ENCODE data around the gene GRID2. TPM values are rescaled to one million over a fixed set of nuclear protein-coding genes. Genes with fewer than 3 reads are reported as not detected.

GRID2 gene
- total and polyA plus RNA-seq, 10 of the 15 experiments (the other 5 are each of a cell fraction or from before 2014, with no cell fraction given) = not detected

DNA sequence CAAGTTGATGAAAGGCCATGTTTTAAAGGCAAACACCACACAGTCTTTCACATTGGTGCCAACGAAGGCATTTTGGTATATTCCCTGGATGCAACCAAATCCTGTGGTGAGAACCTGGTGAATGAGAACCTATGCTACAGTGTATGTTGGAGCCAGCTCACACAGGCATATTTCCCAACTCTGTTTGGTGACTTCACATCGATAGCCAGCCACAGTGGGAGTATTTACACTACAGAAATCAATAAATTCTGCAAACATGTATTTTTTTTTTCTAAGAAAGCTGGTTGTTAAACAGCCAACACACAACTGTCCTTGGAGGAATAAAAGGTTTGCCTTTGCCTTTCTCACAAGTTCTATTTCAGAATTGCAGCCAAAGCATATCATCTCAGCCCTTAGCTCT lies 691.0 kb downstream of the GRID2 start:
- Histone ChIP-seq H3K27me3 (replicated peaks in 1 of 2; ENCODE audit: control insufficient read depth in 2 of 2, insufficient read depth in 2 of 2, low read length in 1 of 2) (no peaks in the 10 kb centered on the region), H3K27ac (ENCODE audit: control insufficient read depth, insufficient read depth) (no peak overlapping the region), H2AFZ (ENCODE audit: control insufficient read depth, low read depth, low read length) (no peak overlapping the region), H3K79me2 (ENCODE audit: control insufficient read depth, insufficient read depth, low read length) (no peaks in the 10 kb centered on the region), H3K4me1 (ENCODE audit: control insufficient read depth, insufficient read depth, low read length) (no peaks in the 10 kb centered on the region), H3K4me2 (ENCODE audit: control insufficient read depth, insufficient read depth) (no peak overlapping the region), H3K9me3 (replicated peaks; ENCODE audit: control insufficient read depth, insufficient read depth, low read length) (no peaks in the 10 kb centered on the region), H3K4me3 (no peak overlapping the region), H3K9ac (ENCODE audit: control insufficient read depth, insufficient read depth, low read length) (no peak overlapping the region), H4K20me1 (ENCODE audit: control insufficient read depth, insufficient read depth) (no peaks in the 10 kb centered on the region), H3K36me3 (ENCODE audit: control insufficient read depth in 2 of 2, insufficient read depth in 2 of 2, low read length in 1 of 2) (no peaks in the 10 kb centered on the region)
- ChIA-PET CTCF (no interaction called here), RAD21 (ENCODE audit: unreplicated experiment) (no interaction called here), SMC1A (ENCODE audit: uncharacterized antibody, unreplicated experiment) (no interaction called here), POLR2A (no interaction called here)
- DNase-seq (ENCODE audit: low read depth, low spot score) = no peak
- WGBS (ENCODE audit: insufficient coverage, insufficient replicate concordance, low lambda C conversion rate, missing lambda C conversion rate) = 0% methylated on average over 2 of the region's 2 CpGs
- no TSS peak for BruUV-seq (replicated peaks)
- ATAC-seq = no peak
- intact Hi-C loops (cut with micrococcal nuclease; ENCODE audit: unreplicated experiment) (no loop called here), in situ Hi-C loops (cut with MboI) (no loop called here)
- FAIRE-seq = no peak
- TF ChIP-seq, protein P1, sequence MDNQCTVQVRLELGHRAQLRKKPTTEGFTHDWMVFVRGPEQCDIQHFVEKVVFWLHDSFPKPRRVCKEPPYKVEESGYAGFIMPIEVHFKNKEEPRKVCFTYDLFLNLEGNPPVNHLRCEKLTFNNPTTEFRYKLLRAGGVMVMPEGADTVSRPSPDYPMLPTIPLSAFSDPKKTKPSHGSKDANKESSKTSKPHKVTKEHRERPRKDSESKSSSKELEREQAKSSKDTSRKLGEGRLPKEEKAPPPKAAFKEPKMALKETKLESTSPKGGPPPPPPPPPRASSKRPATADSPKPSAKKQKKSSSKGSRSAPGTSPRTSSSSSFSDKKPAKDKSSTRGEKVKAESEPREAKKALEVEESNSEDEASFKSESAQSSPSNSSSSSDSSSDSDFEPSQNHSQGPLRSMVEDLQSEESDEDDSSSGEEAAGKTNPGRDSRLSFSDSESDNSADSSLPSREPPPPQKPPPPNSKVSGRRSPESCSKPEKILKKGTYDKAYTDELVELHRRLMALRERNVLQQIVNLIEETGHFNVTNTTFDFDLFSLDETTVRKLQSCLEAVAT (IDR thresholded peaks at IDR 0.05) = no peak
- TF ChIP-seq POLR2A (IDR thresholded peaks at IDR 0.05; ENCODE audit: low read depth, low read length) (no peak), POU2F2 (IDR thresholded peaks at IDR 0.05; ENCODE audit: borderline replicate concordance, low read depth, low read length) (no peak), FOXM1 (IDR thresholded peaks at IDR 0.05; ENCODE audit: low read depth, low read length) (no peak), SPI1 (IDR thresholded peaks at IDR 0.05; ENCODE audit: borderline replicate concordance, insufficient read depth, low read depth, low read length) (no peak), ATF7 (IDR thresholded peaks at IDR 0.05; ENCODE audit: low read depth) (no peak), GABPA (IDR thresholded peaks at IDR 0.05; ENCODE audit: low read depth) (no peak), NR2F1 (conservative IDR thresholded peaks at IDR 0.05) (no peak), EED (IDR thresholded peaks at IDR 0.05; ENCODE audit: low read depth) (no peak), CHD1 (IDR thresholded peaks at IDR 0.05; ENCODE audit: low read depth, low read length) (no peak), ZNF24 (IDR thresholded peaks at IDR 0.05) (no peak), NFXL1 (IDR thresholded peaks at IDR 0.05; ENCODE audit: borderline replicate concordance) (no peak), ZNF274 (IDR thresholded peaks at IDR 0.05; ENCODE audit: insufficient read depth, insufficient read length) (no peak), RFX5 (IDR thresholded peaks at IDR 0.05; ENCODE audit: low read depth, low read length) (no peak)
- TF ChIP-seq, protein P2, sequence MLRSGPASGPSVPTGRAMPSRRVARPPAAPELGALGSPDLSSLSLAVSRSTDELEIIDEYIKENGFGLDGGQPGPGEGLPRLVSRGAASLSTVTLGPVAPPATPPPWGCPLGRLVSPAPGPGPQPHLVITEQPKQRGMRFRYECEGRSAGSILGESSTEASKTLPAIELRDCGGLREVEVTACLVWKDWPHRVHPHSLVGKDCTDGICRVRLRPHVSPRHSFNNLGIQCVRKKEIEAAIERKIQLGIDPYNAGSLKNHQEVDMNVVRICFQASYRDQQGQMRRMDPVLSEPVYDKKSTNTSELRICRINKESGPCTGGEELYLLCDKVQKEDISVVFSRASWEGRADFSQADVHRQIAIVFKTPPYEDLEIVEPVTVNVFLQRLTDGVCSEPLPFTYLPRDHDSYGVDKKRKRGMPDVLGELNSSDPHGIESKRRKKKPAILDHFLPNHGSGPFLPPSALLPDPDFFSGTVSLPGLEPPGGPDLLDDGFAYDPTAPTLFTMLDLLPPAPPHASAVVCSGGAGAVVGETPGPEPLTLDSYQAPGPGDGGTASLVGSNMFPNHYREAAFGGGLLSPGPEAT (IDR thresholded peaks at IDR 0.05; ENCODE audit: low read depth) = no peak
- TF ChIP-seq, protein P3, sequence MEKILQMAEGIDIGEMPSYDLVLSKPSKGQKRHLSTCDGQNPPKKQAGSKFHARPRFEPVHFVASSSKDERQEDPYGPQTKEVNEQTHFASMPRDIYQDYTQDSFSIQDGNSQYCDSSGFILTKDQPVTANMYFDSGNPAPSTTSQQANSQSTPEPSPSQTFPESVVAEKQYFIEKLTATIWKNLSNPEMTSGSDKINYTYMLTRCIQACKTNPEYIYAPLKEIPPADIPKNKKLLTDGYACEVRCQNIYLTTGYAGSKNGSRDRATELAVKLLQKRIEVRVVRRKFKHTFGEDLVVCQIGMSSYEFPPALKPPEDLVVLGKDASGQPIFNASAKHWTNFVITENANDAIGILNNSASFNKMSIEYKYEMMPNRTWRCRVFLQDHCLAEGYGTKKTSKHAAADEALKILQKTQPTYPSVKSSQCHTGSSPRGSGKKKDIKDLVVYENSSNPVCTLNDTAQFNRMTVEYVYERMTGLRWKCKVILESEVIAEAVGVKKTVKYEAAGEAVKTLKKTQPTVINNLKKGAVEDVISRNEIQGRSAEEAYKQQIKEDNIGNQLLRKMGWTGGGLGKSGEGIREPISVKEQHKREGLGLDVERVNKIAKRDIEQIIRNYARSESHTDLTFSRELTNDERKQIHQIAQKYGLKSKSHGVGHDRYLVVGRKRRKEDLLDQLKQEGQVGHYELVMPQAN (conservative IDR thresholded peaks at IDR 0.05) = no peak
- TF ChIP-seq, protein P4, sequence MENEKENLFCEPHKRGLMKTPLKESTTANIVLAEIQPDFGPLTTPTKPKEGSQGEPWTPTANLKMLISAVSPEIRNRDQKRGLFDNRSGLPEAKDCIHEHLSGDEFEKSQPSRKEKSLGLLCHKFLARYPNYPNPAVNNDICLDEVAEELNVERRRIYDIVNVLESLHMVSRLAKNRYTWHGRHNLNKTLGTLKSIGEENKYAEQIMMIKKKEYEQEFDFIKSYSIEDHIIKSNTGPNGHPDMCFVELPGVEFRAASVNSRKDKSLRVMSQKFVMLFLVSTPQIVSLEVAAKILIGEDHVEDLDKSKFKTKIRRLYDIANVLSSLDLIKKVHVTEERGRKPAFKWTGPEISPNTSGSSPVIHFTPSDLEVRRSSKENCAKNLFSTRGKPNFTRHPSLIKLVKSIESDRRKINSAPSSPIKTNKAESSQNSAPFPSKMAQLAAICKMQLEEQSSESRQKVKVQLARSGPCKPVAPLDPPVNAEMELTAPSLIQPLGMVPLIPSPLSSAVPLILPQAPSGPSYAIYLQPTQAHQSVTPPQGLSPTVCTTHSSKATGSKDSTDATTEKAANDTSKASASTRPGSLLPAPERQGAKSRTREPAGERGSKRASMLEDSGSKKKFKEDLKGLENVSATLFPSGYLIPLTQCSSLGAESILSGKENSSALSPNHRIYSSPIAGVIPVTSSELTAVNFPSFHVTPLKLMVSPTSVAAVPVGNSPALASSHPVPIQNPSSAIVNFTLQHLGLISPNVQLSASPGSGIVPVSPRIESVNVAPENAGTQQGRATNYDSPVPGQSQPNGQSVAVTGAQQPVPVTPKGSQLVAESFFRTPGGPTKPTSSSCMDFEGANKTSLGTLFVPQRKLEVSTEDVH (IDR thresholded peaks at IDR 0.05; ENCODE audit: low read depth, partially characterized antibody) = no peak
- TF ChIP-seq, protein P5, sequence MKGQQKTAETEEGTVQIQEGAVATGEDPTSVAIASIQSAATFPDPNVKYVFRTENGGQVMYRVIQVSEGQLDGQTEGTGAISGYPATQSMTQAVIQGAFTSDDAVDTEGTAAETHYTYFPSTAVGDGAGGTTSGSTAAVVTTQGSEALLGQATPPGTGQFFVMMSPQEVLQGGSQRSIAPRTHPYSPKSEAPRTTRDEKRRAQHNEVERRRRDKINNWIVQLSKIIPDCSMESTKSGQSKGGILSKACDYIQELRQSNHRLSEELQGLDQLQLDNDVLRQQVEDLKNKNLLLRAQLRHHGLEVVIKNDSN (IDR thresholded peaks at IDR 0.05; ENCODE audit: borderline replicate concordance, extremely low read length, insufficient read depth, low read depth, low read length) = no peak

Measured in GM12878 (cell line).